Muscle of arm (tissue), 12 donors: ENCODE data around the gene MXRA7. TPM values are rescaled to one million over a fixed set of nuclear protein-coding genes. Genes with fewer than 3 reads are reported as not detected.
"Not testable (repeated sequence)": the region's sequence is repeated elsewhere in the genome, so short reads cannot be mapped to it uniquely, and the experiment has no call there.

Experiments used
- DNase-seq: peaks from one replicate; pipeline ENCODE4 v3.0.0-alpha.2; 2013
- polyA plus RNA-seq, 12 donors: library from polyadenylated mRNA; unstranded; fragments of 120-200 nt; gene quantifications; one replicate each; pipeline ENCODE4 v1.2.1, GENCODE V29; 2013; ENCODE audit not compliant: insufficient read length in 12 of 12

Gene MXRA7
- polyA plus RNA-seq, 12 donors: 85.9 to 203 (median 140) TPM; not detected in 1

DNA sequence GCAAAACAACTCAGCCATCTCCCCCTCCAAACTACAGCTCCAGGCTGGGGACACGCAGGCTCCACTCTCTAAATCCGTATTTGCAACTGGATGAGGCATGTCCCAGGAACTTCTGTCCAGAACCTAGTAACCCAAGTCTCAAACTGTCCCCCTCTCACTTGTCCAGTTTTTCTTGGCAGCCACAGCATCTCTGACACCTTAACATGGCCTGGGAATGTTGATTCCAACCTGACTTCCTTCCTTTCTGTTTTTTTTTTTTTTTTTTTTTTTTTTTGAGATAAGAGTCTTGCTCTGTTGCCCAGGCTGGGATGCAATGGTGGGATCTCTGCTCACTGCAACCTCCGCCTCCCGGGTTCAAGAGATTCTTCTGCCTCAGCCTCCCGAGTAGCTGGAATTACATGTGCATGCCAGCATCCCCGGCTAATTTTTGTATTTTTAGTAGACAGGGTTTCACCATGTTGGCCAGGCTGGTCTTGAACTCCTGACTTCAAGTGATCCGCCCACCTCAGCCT lies 12.2 kb downstream of the MXRA7 start:
- not testable (repeated sequence) for DNase-seq

DNA sequence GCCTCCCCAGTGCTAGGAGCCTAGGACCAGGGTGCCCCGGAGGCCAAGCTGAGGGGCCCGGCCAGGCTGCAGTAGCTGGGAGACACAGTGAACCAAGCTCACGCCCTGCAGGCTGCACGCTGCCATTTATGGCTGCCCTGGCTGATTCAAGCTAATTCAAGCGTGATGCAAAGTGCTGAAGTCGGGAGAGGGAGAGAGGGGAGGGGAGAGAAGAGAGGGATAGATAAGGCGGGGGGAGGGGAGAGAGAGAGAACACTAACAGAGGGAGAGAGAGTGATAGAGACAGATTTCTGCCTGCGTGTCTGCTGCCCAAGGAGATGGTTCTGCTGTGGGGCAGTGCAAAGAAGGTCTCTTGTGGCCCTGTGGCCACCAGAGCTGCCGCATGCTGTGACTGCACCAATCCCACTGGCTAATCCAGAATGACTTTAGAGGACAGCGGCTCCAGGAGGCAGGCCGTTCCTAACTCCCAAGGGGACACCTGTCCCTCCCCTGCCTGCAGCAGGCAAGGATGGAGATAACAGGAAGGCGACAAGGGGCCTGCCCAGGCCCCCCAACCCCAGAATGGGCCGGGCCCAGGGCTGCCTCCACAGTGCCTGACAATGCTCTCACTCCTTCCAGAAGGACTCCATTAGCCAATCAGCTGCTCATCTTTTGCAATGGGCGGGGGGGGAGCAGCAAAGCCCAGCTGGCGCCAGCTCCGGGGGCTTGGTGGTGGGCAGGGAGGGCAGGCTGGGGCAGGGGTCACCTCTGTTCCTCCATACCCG lies 12.9 kb downstream of the MXRA7 start:
- DNase-seq: no peak

GRCh38 chr17:76696763-76697701 lies 13.7 kb downstream of the MXRA7 start:
- DNase-seq: no peak

GRCh38 chr17:76695059-76695831 lies 15.5 kb downstream of the MXRA7 start:
- no peak for DNase-seq

DNA sequence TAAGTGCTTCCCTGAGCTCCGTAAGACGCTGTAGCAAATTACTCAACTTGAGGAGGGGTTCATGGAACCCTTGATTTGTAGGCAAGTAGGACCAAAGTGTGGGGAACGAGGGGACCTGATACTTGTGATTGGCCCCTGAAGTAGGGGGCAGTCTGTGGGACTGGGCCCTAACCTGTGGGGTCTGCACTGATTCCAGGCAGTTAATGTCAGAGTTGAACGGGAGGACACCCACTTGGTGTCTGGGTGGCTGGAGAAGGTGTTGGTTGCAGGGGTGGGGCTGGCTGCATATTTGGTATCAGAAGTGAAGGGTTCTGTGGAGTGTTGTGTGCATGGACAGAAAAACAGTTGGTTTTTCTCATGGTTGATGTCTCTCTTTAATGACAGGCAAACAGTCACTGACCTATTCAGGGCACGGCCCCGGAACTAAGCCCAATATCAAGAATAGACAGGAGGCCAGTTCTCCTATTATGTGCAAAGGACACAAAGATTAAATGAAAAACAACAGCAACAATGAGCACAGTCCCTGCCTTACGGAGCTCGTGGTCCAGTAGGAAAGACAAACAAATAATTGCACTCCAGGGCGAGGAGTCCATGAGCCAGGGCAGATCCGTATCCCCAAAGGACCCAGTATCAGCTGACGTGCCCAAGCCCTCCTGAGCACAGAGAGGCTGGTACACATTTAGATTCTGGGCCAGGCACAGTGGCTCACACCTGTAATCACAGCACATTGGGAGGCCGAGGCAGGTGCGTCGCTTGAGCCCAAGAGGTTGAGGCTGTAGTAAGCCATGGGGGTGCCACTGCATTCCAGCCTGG lies 19.2 kb downstream of the MXRA7 start:
- no peak for DNase-seq

DNA sequence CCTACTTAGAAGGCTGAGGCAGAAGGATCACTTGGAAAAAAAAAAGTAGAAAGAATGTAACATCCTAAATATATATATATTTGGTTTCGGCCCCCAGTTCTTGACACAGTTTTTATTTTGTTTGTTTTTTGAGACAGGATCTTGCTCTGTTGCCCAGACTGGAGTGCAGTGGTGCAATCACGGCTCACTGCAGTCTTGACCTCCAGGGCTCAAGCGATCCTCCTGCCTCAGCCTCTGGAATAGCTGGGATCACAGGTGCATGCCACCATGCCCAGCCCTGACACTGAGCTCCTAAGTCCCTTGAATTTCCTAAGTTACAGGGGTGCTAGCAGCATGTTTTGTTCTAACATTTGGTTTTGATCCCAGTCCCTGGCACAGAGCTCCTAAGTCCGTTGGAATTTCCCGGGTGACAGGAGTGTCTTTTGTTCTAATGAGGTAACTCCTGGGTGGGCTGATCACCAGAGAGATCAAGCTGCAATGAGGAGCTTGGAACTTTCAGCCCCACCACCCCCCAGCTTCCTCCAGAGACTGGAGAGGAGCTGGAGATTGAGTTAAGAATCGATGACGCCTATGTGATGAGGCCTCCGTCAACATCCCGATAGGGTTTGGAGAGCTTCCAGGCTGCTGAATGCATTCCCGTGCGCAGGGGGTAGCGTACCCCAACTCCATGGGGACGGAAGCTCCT lies 20.0 kb downstream of the MXRA7 start:
- DNase-seq: no peak

GRCh38 chr17:76689859-76690258 lies 20.9 kb downstream of the MXRA7 start:
- no peak for DNase-seq

GRCh38 chr17:76688165-76688622 lies 22.6 kb downstream of the MXRA7 start:
- no peak for DNase-seq

- DNase-seq: peak; percentile 66
Observed at GRCh38 chr17:76687298-76688164, 23.2 kb downstream of the MXRA7 start.

DNA sequence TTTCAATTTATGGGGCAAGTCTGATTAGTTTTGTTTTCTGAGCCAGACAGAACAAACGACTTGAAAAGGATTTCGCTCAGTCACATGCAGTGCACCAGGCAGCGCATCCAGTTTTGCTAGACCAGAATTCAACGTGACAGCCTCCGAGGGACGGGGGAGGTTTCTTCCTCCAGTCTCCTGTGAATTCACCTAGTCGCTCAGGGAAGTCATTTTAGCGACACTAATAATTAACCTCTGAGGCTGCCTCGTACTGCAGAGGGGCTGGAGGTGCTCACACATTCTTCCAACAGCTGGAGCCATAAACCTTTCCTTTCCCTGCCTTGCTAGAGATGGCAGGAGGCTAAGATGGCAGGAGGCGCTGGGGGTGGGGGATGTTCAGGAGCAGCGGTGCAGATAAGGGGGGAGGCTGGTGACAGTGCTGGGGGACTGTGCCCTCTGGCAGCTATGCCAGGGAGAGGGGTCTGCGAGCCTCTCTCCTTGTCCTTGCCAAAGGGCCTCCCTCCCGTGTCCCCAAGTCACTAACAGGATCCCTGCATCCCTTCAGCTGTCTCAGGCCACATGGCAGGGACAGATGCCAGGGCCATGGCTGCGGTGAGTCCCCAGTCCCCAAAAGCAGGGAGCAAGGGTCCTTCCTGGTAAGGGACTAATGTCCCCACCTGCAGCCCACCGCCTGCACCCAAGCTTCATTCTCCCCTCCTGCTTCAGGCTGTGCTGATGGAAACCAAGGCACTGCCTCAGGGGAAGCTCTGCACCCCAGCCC lies 24.0 kb downstream of the MXRA7 start:
- no peak for DNase-seq

GRCh38 chr17:76685846-76686245 lies 24.9 kb downstream of the MXRA7 start:
- no peak for DNase-seq

- no peak for DNase-seq
Observed at GRCh38 chr17:76685366-76685765, 25.4 kb downstream of the MXRA7 start.

DNA sequence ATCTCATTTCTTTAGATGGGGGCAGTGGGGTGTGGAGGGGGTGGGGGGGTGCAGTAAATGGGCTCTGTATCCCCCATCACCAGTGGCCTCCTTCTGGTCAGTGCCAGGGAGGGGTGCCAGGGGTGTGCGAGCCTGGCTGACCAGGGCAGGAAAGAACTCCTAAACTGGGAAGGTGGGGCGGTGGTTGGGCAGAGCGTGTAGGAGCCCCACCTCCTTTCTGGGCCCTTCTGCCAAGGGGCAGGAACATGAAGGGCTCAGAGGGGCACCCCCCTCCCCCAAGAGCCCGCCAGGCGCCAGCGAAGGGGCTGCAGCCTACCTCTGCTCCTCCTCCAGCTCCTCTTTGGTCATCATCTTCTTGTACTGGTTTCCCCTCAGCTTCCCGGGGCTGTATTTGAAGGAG lies 26.0 kb downstream of the MXRA7 start:
- DNase-seq: no peak

- DNase-seq: no peak
Observed at GRCh38 chr17:76683921-76684745, 26.6 kb downstream of the MXRA7 start.

DNA sequence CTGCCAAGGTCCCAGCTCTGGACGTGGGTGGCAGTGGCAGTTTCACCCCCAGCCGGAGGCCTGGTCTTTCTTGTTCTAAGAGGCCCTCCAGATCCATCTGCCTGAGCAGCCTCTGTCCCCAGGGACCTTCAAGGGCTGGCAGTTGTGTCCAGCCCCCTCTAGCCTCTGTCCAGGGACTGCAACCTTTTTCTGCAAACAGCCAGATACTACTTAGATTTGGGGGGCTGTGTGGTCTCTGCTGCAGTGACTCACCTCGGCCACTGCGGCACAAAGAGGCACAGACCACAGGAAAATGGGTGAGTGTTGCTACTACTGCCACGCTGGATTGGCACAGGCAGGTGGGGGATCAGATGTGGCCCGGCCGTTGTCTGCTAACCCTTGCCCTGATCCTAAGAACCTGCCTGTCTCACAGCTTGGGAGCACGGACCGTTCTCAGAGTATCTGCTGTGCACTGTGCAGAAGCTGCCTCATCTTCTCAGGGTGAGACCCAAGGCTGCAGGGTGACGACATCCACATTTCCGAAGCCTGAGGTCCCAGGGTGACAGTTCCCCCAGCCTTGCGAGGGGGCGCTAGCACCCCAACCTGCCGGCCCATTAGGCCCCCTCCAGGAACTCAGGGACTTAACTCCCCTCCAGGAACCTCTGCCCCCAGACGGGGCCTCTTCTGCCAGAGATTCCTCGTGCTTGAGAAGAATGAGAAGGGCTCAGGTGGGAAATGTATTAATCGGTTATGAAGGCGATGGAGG lies 27.6 kb downstream of the MXRA7 start:
- DNase-seq: no peak

DNA sequence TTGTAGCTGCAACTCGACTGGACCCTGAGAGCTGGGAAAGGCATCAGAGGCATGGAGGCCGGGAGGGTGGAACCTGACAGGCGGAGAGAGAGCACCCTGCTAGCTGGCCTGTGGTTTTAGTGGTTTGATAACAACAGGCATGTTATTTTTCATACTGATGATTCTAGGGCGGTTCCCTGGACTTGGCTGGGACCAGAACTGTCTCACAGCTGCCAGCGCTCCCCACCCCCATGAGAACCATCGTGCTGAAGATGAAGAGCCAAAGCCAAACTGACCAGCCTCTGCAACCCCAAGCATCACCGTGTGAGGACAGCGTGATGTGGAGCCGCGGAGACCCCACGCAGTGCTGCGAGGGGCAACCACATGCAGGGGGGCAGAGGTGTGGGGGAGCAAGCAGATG lies 28.5 kb downstream of the MXRA7 start:
- DNase-seq: no peak
